GM12873 (cell line): ENCODE measurements around the gene PHF14.

Experiments
- TF ChIP-seq, protein P1 (sequence below): IDR thresholded peaks from 2 replicates; pipeline ENCODE4 v1.5.1; 2012; ENCODE audit warnings: low read depth, mild to moderate bottlenecking, moderate library complexity, low read length, control low read depth; ENCODE audit not compliant: insufficient read depth; ENCODE audit errors: missing control alignments

Gene PHF14

DNA sequence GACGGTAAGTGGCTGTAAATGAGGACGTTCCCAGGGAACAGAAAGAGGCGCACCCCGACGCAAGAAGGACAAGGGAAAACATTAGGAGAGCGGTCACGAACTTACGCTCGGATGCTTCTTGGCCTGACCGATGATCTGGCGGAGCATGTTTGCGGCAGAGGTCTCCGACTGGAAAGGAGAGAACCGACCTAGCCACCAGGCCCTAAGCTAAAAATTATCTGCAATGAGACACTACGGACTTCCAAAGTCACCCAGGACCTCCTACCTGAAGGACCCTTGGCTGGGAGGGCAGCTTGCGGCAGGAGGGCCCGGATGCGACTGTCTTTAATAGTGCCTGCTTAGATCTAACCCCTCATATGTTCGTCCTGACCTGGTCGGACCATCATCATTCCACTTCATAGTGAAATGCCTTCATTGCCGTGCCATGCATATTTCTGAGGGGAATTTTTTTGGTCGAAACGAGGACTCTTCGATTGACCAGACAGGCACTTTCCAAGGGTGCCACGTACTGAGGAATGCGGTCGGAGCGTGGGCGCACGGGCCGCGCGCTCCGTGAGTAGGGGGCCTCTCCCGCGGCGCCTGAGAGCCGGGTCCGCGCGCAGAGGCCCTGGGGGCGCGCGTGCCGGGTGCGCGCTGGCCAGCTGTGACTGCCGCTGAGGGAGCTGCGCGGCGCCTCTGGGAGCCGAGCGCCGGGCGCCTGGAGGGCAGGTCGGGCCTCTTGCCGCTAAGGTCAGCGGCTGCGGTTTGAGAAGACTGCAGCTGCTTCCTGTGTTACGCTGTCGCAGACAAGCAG is 33.6 kb upstream of the PHF14 start:
- TF ChIP-seq, protein P1, sequence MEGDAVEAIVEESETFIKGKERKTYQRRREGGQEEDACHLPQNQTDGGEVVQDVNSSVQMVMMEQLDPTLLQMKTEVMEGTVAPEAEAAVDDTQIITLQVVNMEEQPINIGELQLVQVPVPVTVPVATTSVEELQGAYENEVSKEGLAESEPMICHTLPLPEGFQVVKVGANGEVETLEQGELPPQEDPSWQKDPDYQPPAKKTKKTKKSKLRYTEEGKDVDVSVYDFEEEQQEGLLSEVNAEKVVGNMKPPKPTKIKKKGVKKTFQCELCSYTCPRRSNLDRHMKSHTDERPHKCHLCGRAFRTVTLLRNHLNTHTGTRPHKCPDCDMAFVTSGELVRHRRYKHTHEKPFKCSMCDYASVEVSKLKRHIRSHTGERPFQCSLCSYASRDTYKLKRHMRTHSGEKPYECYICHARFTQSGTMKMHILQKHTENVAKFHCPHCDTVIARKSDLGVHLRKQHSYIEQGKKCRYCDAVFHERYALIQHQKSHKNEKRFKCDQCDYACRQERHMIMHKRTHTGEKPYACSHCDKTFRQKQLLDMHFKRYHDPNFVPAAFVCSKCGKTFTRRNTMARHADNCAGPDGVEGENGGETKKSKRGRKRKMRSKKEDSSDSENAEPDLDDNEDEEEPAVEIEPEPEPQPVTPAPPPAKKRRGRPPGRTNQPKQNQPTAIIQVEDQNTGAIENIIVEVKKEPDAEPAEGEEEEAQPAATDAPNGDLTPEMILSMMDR, result no peak

DNA sequence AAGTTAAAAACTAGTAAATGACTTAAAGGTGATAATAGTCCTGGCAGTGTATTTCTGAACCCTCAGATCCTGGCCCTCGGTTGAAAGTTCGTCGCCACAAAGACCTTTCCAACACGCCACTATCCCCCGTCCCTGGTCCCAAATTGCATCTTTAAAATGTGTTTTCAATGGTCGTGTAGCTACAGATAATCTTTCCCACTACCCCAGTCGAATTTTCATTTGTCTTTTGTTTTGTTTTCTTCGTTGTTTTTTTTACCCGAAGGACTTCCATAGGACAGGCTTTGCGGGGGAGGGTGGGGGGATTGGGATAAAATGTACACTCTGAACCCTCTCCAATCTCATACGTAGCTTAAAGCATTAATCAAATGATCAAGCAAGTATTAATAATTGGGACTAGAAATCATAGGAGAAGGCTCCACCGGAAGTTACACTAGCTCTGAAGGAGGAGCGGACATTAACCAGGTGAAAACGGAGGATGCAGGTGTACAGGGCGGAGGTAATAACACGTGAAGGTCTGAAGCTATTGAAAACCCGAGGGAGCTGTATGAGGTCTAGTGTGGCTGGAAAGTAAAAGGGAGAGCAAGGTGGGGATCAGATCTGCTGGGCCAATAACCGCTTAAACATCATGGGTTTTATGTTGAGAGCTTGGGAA is 32.8 kb upstream of the PHF14 start:
- TF ChIP-seq, protein P1, result no peak

DNA sequence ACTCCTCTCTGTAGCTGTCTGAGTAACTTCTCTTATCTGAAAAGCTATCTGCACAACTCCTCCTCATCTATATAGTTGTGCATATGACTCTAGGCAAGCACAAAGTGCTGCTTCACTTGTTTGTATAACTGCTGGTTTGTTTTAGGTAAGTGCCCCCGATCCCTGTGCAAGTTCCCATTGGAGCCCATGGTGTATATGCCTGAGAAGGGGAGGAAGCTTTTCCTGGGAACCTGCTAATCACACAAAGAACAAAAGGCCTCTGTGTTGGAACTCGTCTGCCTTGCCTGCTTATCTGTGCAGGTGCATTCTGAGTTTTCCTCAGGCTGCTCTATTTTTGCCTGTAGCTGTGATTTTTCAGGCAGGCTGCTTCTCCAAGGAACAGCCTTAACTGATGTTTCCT is 23.2 kb upstream of the PHF14 start:
- TF ChIP-seq, protein P1, result no peak

DNA sequence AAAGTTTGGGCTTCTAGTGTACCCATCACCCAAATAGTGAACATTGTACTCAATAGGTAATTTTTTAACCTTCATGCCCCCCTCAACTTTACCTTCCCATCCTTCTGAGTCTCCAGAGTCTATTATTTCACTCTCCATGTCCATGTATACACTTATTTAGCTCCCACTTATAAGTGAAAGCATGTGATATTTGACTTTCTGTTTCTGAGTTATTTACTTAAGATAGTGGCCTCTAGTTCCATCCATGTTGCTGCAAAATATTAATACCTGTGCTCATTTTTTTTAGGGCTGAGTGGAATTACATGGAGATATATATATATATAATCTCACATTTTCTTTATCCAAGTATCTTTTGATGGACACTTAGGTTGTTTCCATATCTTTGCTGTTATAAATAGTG is 21.1 kb upstream of the PHF14 start:
- TF ChIP-seq, protein P1, result no peak

DNA sequence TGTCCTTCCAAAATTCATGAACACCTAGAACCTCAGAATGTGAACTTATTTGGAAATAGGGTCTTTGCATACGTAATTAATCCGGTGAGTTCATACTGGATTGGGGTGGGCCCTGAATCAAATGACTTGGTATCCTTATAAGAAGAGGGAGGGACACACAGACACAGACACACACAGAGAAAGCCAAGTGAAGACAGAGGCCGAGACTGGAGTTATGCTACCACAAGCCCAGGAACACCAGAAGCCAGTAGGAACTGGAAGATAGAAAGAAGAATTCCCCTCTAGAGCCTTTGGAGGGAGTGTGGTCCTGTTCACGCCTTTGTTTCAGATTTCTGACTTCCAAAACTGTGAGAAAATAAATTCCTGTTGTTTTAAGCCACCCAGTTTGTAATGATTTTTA is 17.1 kb upstream of the PHF14 start:
- TF ChIP-seq, protein P1, result no peak

DNA sequence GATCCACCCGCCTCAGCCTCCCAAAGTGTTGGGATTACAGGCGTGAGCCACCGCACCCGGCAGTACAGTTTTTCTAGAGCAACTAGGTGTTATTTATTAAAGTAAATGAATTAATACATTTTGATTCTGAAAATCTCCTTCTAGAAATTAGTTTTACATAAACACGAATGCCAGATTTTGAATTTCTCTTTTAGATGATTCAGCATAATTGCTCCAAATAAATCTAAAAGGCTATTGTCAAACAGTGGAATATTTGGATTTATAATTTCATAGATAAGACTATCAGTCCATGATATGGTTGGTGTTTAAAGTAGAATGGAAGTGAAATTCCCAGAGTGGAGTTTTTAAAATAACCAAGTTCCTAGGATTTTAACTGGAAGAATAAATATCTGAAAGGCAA is 1.5 kb upstream of the PHF14 start:
- TF ChIP-seq, protein P1, result no peak
